Activated T-cell treated with anti-CD3 and anti-CD28 coated beads, Interleukin-2, amount 50 U/mL, for 72 hours (primary cell): ENCODE results near the gene TMEM25. TPM values are rescaled to one million over a fixed set of nuclear protein-coding genes. Genes with fewer than 3 reads are reported as not detected.
"Not testable (repeated sequence)": the region's sequence is repeated elsewhere in the genome, so short reads cannot be mapped to it uniquely, and the experiment has no call there.

Experiments used
- ATAC-seq, 2 donors: fragments of 150-1000 bp; cut with Tn5 transposase; replicated peaks in 1 of 2; 2 replicates each; pipeline ENCODE4 v1.10.0; 2021; ENCODE audit warnings: moderate library complexity in 2 of 2, mild to moderate bottlenecking in 1 of 2
- DNase-seq, 2 donors: peaks; one replicate each; pipeline ENCODE4 v3.0.0; 2021 to 2022; ENCODE audit warnings: mixed read lengths in 1 of 2
- H3K27ac Mint-ChIP-seq: one replicate; pipeline ENCODE4 v1.8.0; 2022; ENCODE audit warnings: mild to moderate bottlenecking, moderate library complexity, mixed read lengths
- H3K27me3 Mint-ChIP-seq: one replicate; pipeline ENCODE4 v1.8.0; 2022; ENCODE audit warnings: low read depth, mixed read lengths
- H3K36me3 Mint-ChIP-seq, 2 donors: one replicate each; pipeline ENCODE4 v1.8.0; 2022; ENCODE audit warnings: mixed read lengths in 2 of 2, mild to moderate bottlenecking in 1 of 2; ENCODE audit not compliant: insufficient read depth in 2 of 2
- H3K4me1 Mint-ChIP-seq: one replicate; pipeline ENCODE4 v1.8.0; 2022; ENCODE audit warnings: low read depth, mixed read lengths
- H3K4me3 Mint-ChIP-seq, 2 donors: one replicate each; pipeline ENCODE4 v1.8.0; 2022; ENCODE audit warnings: mild to moderate bottlenecking in 2 of 2, mixed read lengths in 2 of 2, moderate library complexity in 2 of 2
- H3K9me3 Mint-ChIP-seq, 2 donors: one replicate each; pipeline ENCODE4 v1.8.0; 2022; ENCODE audit warnings: mixed read lengths in 2 of 2
- total RNA-seq, 2 donors: library from RNA; stranded (reverse); gene quantifications; one replicate each; pipeline ENCODE4 v1.2.3, GENCODE V29; 2022

Gene TMEM25
- total RNA-seq, 2 donors from 2014 or later = 18.1 to 18.6 TPM

GRCh38 chr11:118572981-118573550 lies 42.1 kb downstream of the TMEM25 start:
- no peaks in the 10 kb centered on the region for H3K9me3 Mint-ChIP-seq
- H3K4me3 Mint-ChIP-seq = peak overlapping the region; percentile 93 to 95
- peak; percentile 38 to 41 for DNase-seq
- H3K36me3 Mint-ChIP-seq = peaks cover 5 to 13% of the 10 kb centered on the region in 2 donors
- H3K4me1 Mint-ChIP-seq = peaks cover 50% of the 10 kb centered on the region
- peak overlapping the region; percentile 95 for H3K27ac Mint-ChIP-seq
- H3K27me3 Mint-ChIP-seq = no peaks in the 10 kb centered on the region
- ATAC-seq = peak; percentile 74 to 80

- H3K27me3 Mint-ChIP-seq = no peaks in the 10 kb centered on the region
- DNase-seq (no peak), ATAC-seq (no peak)
- H3K9me3 Mint-ChIP-seq = no peaks in the 10 kb centered on the region
- peak overlapping the region; percentile 70 to 75 for H3K4me3 Mint-ChIP-seq
- peaks cover 50% of the 10 kb centered on the region for H3K4me1 Mint-ChIP-seq
- peaks cover 5 to 13% of the 10 kb centered on the region in 2 donors for H3K36me3 Mint-ChIP-seq
- peak overlapping the region; percentile 82 for H3K27ac Mint-ChIP-seq
Measured at GRCh38 chr11:118574636-118575035, 43.6 kb downstream of the TMEM25 start.

- H3K9me3 Mint-ChIP-seq, DNase-seq, ATAC-seq, H3K27ac Mint-ChIP-seq, H3K4me3 Mint-ChIP-seq, H3K27me3 Mint-ChIP-seq: not testable (repeated sequence)
- Mint-ChIP-seq H3K4me1 (peaks cover 38% of the 10 kb centered on the region), H3K36me3 (peaks cover 3 to 14% of the 10 kb centered on the region in 2 donors)
Measured at GRCh38 chr11:118577995-118578394, 47.0 kb downstream of the TMEM25 start.

GRCh38 chr11:118581057-118581456 lies 50.1 kb downstream of the TMEM25 start:
- Mint-ChIP-seq H3K4me1 (peaks cover 14% of the 10 kb centered on the region), H3K4me3 (no peak overlapping the region)

More at GRCh38 chr11:118581057-118581456, 50.1 kb downstream of the TMEM25 start:
- Mint-ChIP-seq H3K27me3 (no peaks in the 10 kb centered on the region), H3K36me3 (peaks cover 4 to 29% of the 10 kb centered on the region in 2 donors), H3K9me3 (no peaks in the 10 kb centered on the region), H3K27ac (no peak overlapping the region)
- no peak for ATAC-seq
- no peak for DNase-seq

Other genes starting within 250 kb of the TMEM25 start
- gene CD3E, start 226.5 kb upstream of the TMEM25 start, total RNA-seq = 100 to 1,000 TPM; 404 to 419 TPM
- gene CD3D, start 188.5 kb upstream of the TMEM25 start, total RNA-seq = 100 to 1,000 TPM; 245 to 250 TPM
- gene CD3G, start 186.8 kb upstream of the TMEM25 start, total RNA-seq = 100 to 1,000 TPM; 125 to 128 TPM
- 10 to 100 TPM; 45.6 to 46.0 TPM for gene UBE4A, start 171.6 kb upstream of the TMEM25 start, total RNA-seq
- gene ATP5MG, start 129.6 kb upstream of the TMEM25 start, total RNA-seq = 100 to 1,000 TPM; 176 to 225 TPM
- 100 to 1,000 TPM; 106 to 124 TPM for gene KMT2A, start 94.7 kb upstream of the TMEM25 start, total RNA-seq
- gene TTC36, start 3.7 kb upstream of the TMEM25 start, total RNA-seq = 1 to 10 TPM in 1 of 2 donors, under 1 TPM in 1; 0.74 to 1.4 TPM
- 10 to 100 TPM; 20.7 to 32.3 TPM for gene IFT46, start 34.7 kb downstream of the TMEM25 start, total RNA-seq
- gene ARCN1, start 41.2 kb downstream of the TMEM25 start, total RNA-seq = 100 to 1,000 TPM; 170 to 180 TPM
- 1 to 10 TPM; 3.6 to 3.8 TPM for gene PHLDB1, start 76.4 kb downstream of the TMEM25 start, total RNA-seq
- gene TREH, start 148.5 kb downstream of the TMEM25 start, total RNA-seq = not detected